GM21619 (cell line): Measurements from ENCODE around the gene CLPTM1L.
"Not testable (repeated sequence)": the region's sequence is repeated elsewhere in the genome, so short reads cannot be mapped to it uniquely, and the experiment has no call there.

Source experiments
- ATAC-seq: cut with Tn5 transposase; IDR thresholded peaks from one replicate; pipeline ENCODE4 v1.9.1; 2021; ENCODE audit not compliant: unreplicated experiment

The CLPTM1L gene

GRCh38 chr5:1280177-1281037 is 64.5 kb downstream of the CLPTM1L start:
- no peak for ATAC-seq

GRCh38 chr5:1279443-1280151 is 65.3 kb downstream of the CLPTM1L start:
- ATAC-seq = no peak

- no peak for ATAC-seq
Observed at GRCh38 chr5:1278656-1279442, 66.0 kb downstream of the CLPTM1L start.

GRCh38 chr5:1278216-1278615 is 66.7 kb downstream of the CLPTM1L start:
- ATAC-seq = no peak

GRCh38 chr5:1277781-1278180 is 67.1 kb downstream of the CLPTM1L start:
- no peak for ATAC-seq

- no peak for ATAC-seq
Observed at GRCh38 chr5:1277331-1277730, 67.6 kb downstream of the CLPTM1L start.

GRCh38 chr5:1276930-1277329 is 68.0 kb downstream of the CLPTM1L start:
- ATAC-seq = no peak

GRCh38 chr5:1275397-1276391 is 69.2 kb downstream of the CLPTM1L start:
- ATAC-seq = not testable (repeated sequence)

- no peak for ATAC-seq
Observed at GRCh38 chr5:1274471-1274870, 70.4 kb downstream of the CLPTM1L start.

GRCh38 chr5:1273745-1274144 is 71.2 kb downstream of the CLPTM1L start:
- no peak for ATAC-seq

- ATAC-seq = no peak
Observed at GRCh38 chr5:1272201-1272600, 72.7 kb downstream of the CLPTM1L start.

- no peak for ATAC-seq
Observed at GRCh38 chr5:1270933-1271914, 73.7 kb downstream of the CLPTM1L start.

- no peak for ATAC-seq
Observed at GRCh38 chr5:1270426-1270825, 74.5 kb downstream of the CLPTM1L start.

- ATAC-seq = no peak
Observed at GRCh38 chr5:1268666-1269065, 76.2 kb downstream of the CLPTM1L start.

- no peak for ATAC-seq
Observed at GRCh38 chr5:1268056-1268455, 76.8 kb downstream of the CLPTM1L start.
